NB4 (cell line): ENCODE data around the gene TESK2.

Experiments used
- CTCF ChIP-seq: IDR thresholded peaks from one replicate; pipeline ENCODE4 v1.5.1; 2012; ENCODE audit warnings: low read depth, low read length
- MAX ChIP-seq: IDR thresholded peaks from 2 replicates; pipeline ENCODE4 v1.6.1; 2011; ENCODE audit warnings: low read depth, low read length

GRCh38 chr1:45458894-45459293 is 32.1 kb downstream of the TESK2 start:
- no peak for TF ChIP-seq CTCF
- no peak for TF ChIP-seq MAX
